H9 (cell line): ENCODE results near the gene NLRP4. TPM values are rescaled to one million over a fixed set of nuclear protein-coding genes. Genes with fewer than 3 reads are reported as not detected.

ENCODE experiments used
- DNase-seq: peaks from one replicate; pipeline ENCODE4 v3.0.0-alpha.2; 2017
- H2AFZ ChIP-seq: one replicate; pipeline ENCODE4 v1.6.1; 2013; ENCODE audit warnings: mild to moderate bottlenecking, low read length, control low read depth, moderate library complexity
- H2AK5ac ChIP-seq: 2 replicates; pipeline ENCODE4 v1.6.1; 2013; ENCODE audit warnings: low read length, control low read depth, mixed read lengths; ENCODE audit not compliant: insufficient read length
- H2BK120ac ChIP-seq: one replicate; pipeline ENCODE4 v1.6.1; 2013; ENCODE audit warnings: low read depth, mild to moderate bottlenecking, low read length, control low read depth, inconsistent platforms; ENCODE audit not compliant: poor library complexity, severe bottlenecking
- H2BK12ac ChIP-seq: 2 replicates; pipeline ENCODE4 v1.6.1; 2013; ENCODE audit warnings: low read length, control low read depth, mixed read lengths, low read depth; ENCODE audit not compliant: insufficient read length
- H2BK15ac ChIP-seq: 2 replicates; pipeline ENCODE4 v1.6.1; 2013; ENCODE audit warnings: low read depth, low read length, control low read depth
- H2BK20ac ChIP-seq: one replicate; pipeline ENCODE4 v1.6.1; 2013; ENCODE audit warnings: low read depth, mild to moderate bottlenecking, low read length, control low read depth, inconsistent platforms; ENCODE audit not compliant: poor library complexity, severe bottlenecking
- H2BK5ac ChIP-seq: 2 replicates; pipeline ENCODE4 v1.6.1; 2013; ENCODE audit warnings: low read length, control low read depth, mixed read lengths; ENCODE audit not compliant: insufficient read length
- H3K14ac ChIP-seq: 2 replicates; pipeline ENCODE4 v1.6.1; 2013; ENCODE audit warnings: low read length, control low read depth; ENCODE audit not compliant: insufficient read depth
- H3K18ac ChIP-seq: 2 replicates; pipeline ENCODE4 v1.6.1; 2013; ENCODE audit warnings: low read depth, mild to moderate bottlenecking, mixed read lengths, low read length, control low read depth; ENCODE audit not compliant: insufficient read length
- H3K23ac ChIP-seq: 2 replicates; pipeline ENCODE4 v1.6.1; 2013; ENCODE audit warnings: low read length, control low read depth, mixed read lengths, low read depth; ENCODE audit not compliant: insufficient read length
- H3K23me2 ChIP-seq: 2 replicates; pipeline ENCODE4 v1.6.1; 2013; ENCODE audit warnings: low read depth, mild to moderate bottlenecking, mixed read lengths, low read length, control low read depth; ENCODE audit not compliant: insufficient read length, poor library complexity, severe bottlenecking
- H3K27ac ChIP-seq: 2 replicates; pipeline ENCODE4 v1.5.1; 2013; ENCODE audit warnings: low read length, control low read depth, mixed read lengths, low read depth; ENCODE audit not compliant: insufficient read length
- H3K27me3 ChIP-seq: 2 replicates; pipeline ENCODE4 v1.6.1; 2013; ENCODE audit warnings: low read length, control low read depth, inconsistent platforms; ENCODE audit not compliant: insufficient read depth
- H3K4ac ChIP-seq: 2 replicates; pipeline ENCODE4 v1.6.1; 2013; ENCODE audit warnings: low read depth, mild to moderate bottlenecking, control low read depth, inconsistent platforms, low read length, moderate library complexity
- H3K4me1 ChIP-seq: 2 replicates; pipeline ENCODE4 v1.6.1; 2013; ENCODE audit warnings: low read length, control low read depth, inconsistent platforms; ENCODE audit not compliant: insufficient read depth
- H3K4me2 ChIP-seq: 2 replicates; pipeline ENCODE4 v1.6.1; 2013; ENCODE audit warnings: low read length, control low read depth, mixed read lengths; ENCODE audit not compliant: insufficient read length, insufficient read depth
- H3K56ac ChIP-seq: 2 replicates; pipeline ENCODE4 v1.6.1; 2013; ENCODE audit warnings: low read depth, mild to moderate bottlenecking, mixed read lengths, low read length, control low read depth; ENCODE audit not compliant: insufficient read length
- H3K79me1 ChIP-seq: 2 replicates; pipeline ENCODE4 v1.6.1; 2013; ENCODE audit warnings: low read depth, mild to moderate bottlenecking, moderate library complexity, low read length, control low read depth, inconsistent platforms; ENCODE audit not compliant: insufficient read depth, poor library complexity, severe bottlenecking
- H3K79me2 ChIP-seq: 2 replicates; pipeline ENCODE4 v1.6.1; 2013; ENCODE audit warnings: low read length, control low read depth, inconsistent platforms; ENCODE audit not compliant: insufficient read depth
- H3K9ac ChIP-seq: 2 replicates; pipeline ENCODE4 v1.6.1; 2013; ENCODE audit warnings: low read length, control low read depth, mixed read lengths; ENCODE audit not compliant: insufficient read length; ENCODE audit errors: extremely low read depth
- H3K9me3 ChIP-seq: one replicate; pipeline ENCODE4 v1.6.1; 2013; ENCODE audit warnings: low read depth, low read length, inconsistent platforms; ENCODE audit not compliant: control insufficient read depth
- H3T11ph ChIP-seq: one replicate; pipeline ENCODE4 v1.6.1; 2013; ENCODE audit warnings: mild to moderate bottlenecking, low read length, control low read depth, inconsistent platforms
- H4K20me1 ChIP-seq: one replicate; pipeline ENCODE4 v1.6.1; 2013; ENCODE audit not compliant: control insufficient read depth, insufficient read length, insufficient read depth
- H4K5ac ChIP-seq: 2 replicates; pipeline ENCODE4 v1.6.1; 2013; ENCODE audit warnings: low read depth, mild to moderate bottlenecking, mixed read lengths, low read length, control low read depth; ENCODE audit not compliant: insufficient read length
- H4K8ac ChIP-seq: replicated peaks from 2 replicates; pipeline ENCODE4 v1.6.1; 2013; ENCODE audit warnings: low read length, control low read depth, mixed read lengths, low read depth; ENCODE audit not compliant: insufficient read length
- H4K91ac ChIP-seq: 2 replicates; pipeline ENCODE4 v1.6.1; 2013; ENCODE audit warnings: low read depth, mild to moderate bottlenecking, moderate library complexity, mixed read lengths, low read length, control low read depth; ENCODE audit not compliant: insufficient read length
- H3K27ac Mint-ChIP-seq, 3 experiments: 2 replicates in 2 of 3; 3 replicates in 1 of 3; pipeline ENCODE4 v1.8.0; 2020 to 2021; ENCODE audit warnings: mixed read lengths in 3 of 3, mild to moderate bottlenecking in 1 of 3, moderate library complexity in 1 of 3
- H3K27me3 Mint-ChIP-seq: 2 replicates; pipeline ENCODE4 v1.8.0; 2021; ENCODE audit warnings: low read depth, mild to moderate bottlenecking, moderate library complexity, mixed read lengths
- H3K36me3 Mint-ChIP-seq, 3 experiments: 2 replicates in 2 of 3; 3 replicates in 1 of 3; pipeline ENCODE4 v1.8.0; 2020 to 2021; ENCODE audit warnings: low read depth in 3 of 3, mixed read lengths in 3 of 3; ENCODE audit not compliant: insufficient read depth in 1 of 3
- H3K4me1 Mint-ChIP-seq, 2 experiments: 2 replicates each; pipeline ENCODE4 v1.8.0; 2020; ENCODE audit warnings: mixed read lengths in 2 of 2
- H3K4me3 Mint-ChIP-seq, 2 experiments: 2 replicates in 1 of 2; 3 replicates in 1 of 2; pipeline ENCODE4 v1.8.0; 2020 to 2021; ENCODE audit warnings: mild to moderate bottlenecking in 2 of 2, mixed read lengths in 2 of 2, moderate library complexity in 1 of 2
- H3K9me3 Mint-ChIP-seq, 2 experiments: 2 replicates in 1 of 2; 3 replicates in 1 of 2; pipeline ENCODE4 v1.8.0; 2020; ENCODE audit warnings: mild to moderate bottlenecking in 2 of 2, mixed read lengths in 2 of 2, moderate library complexity in 1 of 2
- WGBS: extraction: QIAGEN DNeasy Blood & Tissue Kit; methylation state at CpG from one replicate; pipeline ENCODE4 v1.1.7; 2013; ENCODE audit warnings: missing lambda C conversion rate, low lambda C conversion rate, mixed read lengths; ENCODE audit not compliant: insufficient read length; ENCODE audit errors: extremely low coverage; 5-methylcytosine and 5-hydroxymethylcytosine counted together
- total RNA-seq: library from RNA; stranded (reverse); gene quantifications from 2 replicates; pipeline ENCODE4 v1.2.1, GENCODE V29; 2021
- TF ChIP-seq, protein P1 (sequence below): fragments of 200-600 bp; sonication (generic); conservative IDR thresholded peaks from 3 replicates; pipeline ENCODE4 v1.8.0; 2021; ENCODE audit warnings: antibody characterized with exemption, mild to moderate bottlenecking

Gene NLRP4
- total RNA-seq, 1 experiment from 2014 or later: not detected

DNA sequence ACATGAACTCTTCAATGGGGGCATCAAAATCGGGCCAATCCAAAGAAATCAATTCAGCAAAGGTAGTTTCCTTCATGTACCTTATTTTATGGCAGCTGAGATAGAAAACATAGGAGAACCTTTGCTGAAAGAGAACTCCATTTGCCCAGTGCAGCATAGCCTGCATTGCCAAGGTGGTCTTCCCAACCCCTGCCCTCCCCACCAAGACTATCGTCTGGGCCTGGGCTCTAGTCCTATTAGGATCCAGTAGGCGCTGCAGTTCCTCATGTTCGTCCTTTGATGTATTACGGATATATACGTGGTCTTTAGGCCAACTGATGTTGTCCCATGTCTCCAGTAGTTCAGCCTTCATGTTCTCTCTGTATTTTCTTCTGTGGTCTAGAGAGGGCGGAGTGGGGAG lies 76.6 kb downstream of the NLRP4 start:
- Histone ChIP-seq H3K18ac (no peak overlapping the region), H2BK20ac (no peak overlapping the region), H4K5ac (no peak overlapping the region), H2BK5ac (no peak overlapping the region), H3K27me3 (no peaks in the 10 kb centered on the region), H3K4me2 (no peak overlapping the region), H3K9ac (no peak overlapping the region), H2BK120ac (no peak overlapping the region), H2AFZ (no peak overlapping the region), H3K4me1 (no peaks in the 10 kb centered on the region), H4K20me1 (no peaks in the 10 kb centered on the region), H3K14ac (no peak overlapping the region), H4K91ac (no peak overlapping the region), H3K23ac (no peak overlapping the region), H3K56ac (no peak overlapping the region), H4K8ac (no peak overlapping the region), H3K27ac (no peak overlapping the region), H3K23me2 (no peaks in the 10 kb centered on the region), H2BK15ac (no peak overlapping the region), H3K4ac (no peak overlapping the region), H3K79me2 (no peaks in the 10 kb centered on the region), H3T11ph (no peak overlapping the region), H3K79me1 (no peaks in the 10 kb centered on the region), H3K9me3 (peaks cover 80% of the 10 kb centered on the region), H2AK5ac (no peak overlapping the region), H2BK12ac (no peak overlapping the region)
- H3K27ac Mint-ChIP-seq: no peak overlapping the region
- WGBS: no CpG with 5 or more reads among the region's 7 CpGs
- no peak overlapping the region for H3K4me3 Mint-ChIP-seq
- H3K4me1 Mint-ChIP-seq: no peaks in the 10 kb centered on the region
- H3K27me3 Mint-ChIP-seq: no peaks in the 10 kb centered on the region; the same call in 1 of the 2 replicates
- H3K9me3 Mint-ChIP-seq: peaks cover 96 to 99% of the 10 kb centered on the region in 2 experiments
- H3K36me3 Mint-ChIP-seq: peaks cover 0 to 33% (median 8%) of the 10 kb centered on the region in 3 experiments; a peak in 4 of 7 replicates
- TF ChIP-seq, protein P1, sequence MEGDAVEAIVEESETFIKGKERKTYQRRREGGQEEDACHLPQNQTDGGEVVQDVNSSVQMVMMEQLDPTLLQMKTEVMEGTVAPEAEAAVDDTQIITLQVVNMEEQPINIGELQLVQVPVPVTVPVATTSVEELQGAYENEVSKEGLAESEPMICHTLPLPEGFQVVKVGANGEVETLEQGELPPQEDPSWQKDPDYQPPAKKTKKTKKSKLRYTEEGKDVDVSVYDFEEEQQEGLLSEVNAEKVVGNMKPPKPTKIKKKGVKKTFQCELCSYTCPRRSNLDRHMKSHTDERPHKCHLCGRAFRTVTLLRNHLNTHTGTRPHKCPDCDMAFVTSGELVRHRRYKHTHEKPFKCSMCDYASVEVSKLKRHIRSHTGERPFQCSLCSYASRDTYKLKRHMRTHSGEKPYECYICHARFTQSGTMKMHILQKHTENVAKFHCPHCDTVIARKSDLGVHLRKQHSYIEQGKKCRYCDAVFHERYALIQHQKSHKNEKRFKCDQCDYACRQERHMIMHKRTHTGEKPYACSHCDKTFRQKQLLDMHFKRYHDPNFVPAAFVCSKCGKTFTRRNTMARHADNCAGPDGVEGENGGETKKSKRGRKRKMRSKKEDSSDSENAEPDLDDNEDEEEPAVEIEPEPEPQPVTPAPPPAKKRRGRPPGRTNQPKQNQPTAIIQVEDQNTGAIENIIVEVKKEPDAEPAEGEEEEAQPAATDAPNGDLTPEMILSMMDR: no peak
- DNase-seq: no peak
